Omental fat pad (tissue), 4 donors: ENCODE measurements around the gene MAD2L2. TPM values are rescaled to one million over a fixed set of nuclear protein-coding genes. Genes with fewer than 3 reads are reported as not detected.

ENCODE experiments used
- ATAC-seq: fragments of 150-250 bp; one replicate; pipeline ENCODE4 v1.9.1; 2016; ENCODE audit warnings: mild to moderate bottlenecking, moderate library complexity; ENCODE audit not compliant: low FRiP score
- DNase-seq: peaks from one replicate; pipeline ENCODE4 v3.0.0-alpha.2; 2019; ENCODE audit warnings: low spot score
- total RNA-seq, 4 donors: library from RNA; depleted of rRNA; stranded (reverse); fragments of >200 nt; gene quantifications; one replicate each; pipeline ENCODE4 v1.1.0, GENCODE V29; 2016
- TF ChIP-seq, protein P1 (sequence below), 3 donors: fragments of 450-650 bp; IDR thresholded peaks; one replicate each; pipeline ENCODE4 v1.5.1; 2016 to 2017; ENCODE audit warnings: antibody characterized with exemption in 3 of 3, mild to moderate bottlenecking in 3 of 3, moderate library complexity in 2 of 3

MAD2L2 gene
- total RNA-seq, 4 donors from 2014 or later, result 20.2 to 41.3 (median 35.7) TPM

DNA sequence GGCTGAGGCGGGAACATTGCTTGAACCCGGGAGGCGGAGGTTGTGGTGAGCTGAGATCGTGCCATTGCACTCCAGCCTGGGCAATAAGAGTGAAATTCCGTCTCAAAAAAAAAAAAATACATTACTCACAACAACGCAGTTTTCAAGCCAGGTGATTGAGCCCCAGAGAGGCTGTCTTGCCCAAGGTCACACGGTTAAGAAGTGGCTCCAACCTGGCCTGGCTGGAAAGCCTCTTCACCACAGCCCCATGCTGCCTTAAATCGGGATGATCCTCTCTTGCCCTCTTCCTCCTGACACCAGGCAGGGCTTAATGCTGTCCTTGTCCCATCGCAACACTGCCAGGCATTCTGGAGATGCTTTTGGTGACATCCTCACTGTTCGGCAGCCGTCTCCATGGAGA, 32.1 kb upstream of the MAD2L2 start:
- no peak for ATAC-seq
- TF ChIP-seq, protein P1, sequence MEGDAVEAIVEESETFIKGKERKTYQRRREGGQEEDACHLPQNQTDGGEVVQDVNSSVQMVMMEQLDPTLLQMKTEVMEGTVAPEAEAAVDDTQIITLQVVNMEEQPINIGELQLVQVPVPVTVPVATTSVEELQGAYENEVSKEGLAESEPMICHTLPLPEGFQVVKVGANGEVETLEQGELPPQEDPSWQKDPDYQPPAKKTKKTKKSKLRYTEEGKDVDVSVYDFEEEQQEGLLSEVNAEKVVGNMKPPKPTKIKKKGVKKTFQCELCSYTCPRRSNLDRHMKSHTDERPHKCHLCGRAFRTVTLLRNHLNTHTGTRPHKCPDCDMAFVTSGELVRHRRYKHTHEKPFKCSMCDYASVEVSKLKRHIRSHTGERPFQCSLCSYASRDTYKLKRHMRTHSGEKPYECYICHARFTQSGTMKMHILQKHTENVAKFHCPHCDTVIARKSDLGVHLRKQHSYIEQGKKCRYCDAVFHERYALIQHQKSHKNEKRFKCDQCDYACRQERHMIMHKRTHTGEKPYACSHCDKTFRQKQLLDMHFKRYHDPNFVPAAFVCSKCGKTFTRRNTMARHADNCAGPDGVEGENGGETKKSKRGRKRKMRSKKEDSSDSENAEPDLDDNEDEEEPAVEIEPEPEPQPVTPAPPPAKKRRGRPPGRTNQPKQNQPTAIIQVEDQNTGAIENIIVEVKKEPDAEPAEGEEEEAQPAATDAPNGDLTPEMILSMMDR (IDR thresholded peaks at IDR 0.05), result no peak
- DNase-seq, result no peak

- DNase-seq (no peak), ATAC-seq (no peak)
- TF ChIP-seq, protein P1 (IDR thresholded peaks at IDR 0.05), result no peak
Measured at GRCh38 chr1:11712285-11712684, 31.3 kb upstream of the MAD2L2 start.

- no peak for ATAC-seq
- DNase-seq, result no peak
- TF ChIP-seq, protein P1 (IDR thresholded peaks at IDR 0.05), result no peak
Measured at GRCh38 chr1:11711490-11711889, 30.5 kb upstream of the MAD2L2 start.

- DNase-seq, result no peak
- ATAC-seq, result no peak
- TF ChIP-seq, protein P1 (IDR thresholded peaks at IDR 0.05), result no peak
Measured at GRCh38 chr1:11708554-11709350, 27.8 kb upstream of the MAD2L2 start.

GRCh38 chr1:11707621-11708276, 26.8 kb upstream of the MAD2L2 start:
- ATAC-seq (no peak), DNase-seq (no peak)
- TF ChIP-seq, protein P1 (IDR thresholded peaks at IDR 0.05), result no peak

- DNase-seq (no peak), ATAC-seq (no peak)
- TF ChIP-seq, protein P1 (IDR thresholded peaks at IDR 0.05), result no peak
Measured at GRCh38 chr1:11706292-11706691, 25.3 kb upstream of the MAD2L2 start.

DNA sequence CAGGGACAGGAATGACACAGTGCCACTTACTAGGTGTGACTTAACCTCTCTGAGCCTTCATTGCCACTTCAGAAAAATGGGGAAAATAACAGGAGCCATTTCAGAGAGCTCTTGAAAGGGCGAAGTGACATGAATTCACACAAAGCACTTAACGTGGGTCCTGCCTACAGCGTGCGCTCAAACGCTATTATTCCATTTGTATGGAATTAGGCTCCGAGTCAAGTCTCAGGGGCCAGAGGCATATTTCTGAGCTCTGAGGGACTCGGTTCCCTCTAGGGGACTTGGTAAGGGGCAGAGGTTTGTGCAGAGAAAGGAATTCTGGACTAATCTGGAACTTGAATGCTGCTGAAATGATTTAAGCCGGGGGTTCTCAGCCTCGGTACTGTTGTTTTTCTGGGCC, 24.6 kb upstream of the MAD2L2 start:
- ATAC-seq (no peak), DNase-seq (no peak)
- TF ChIP-seq, protein P1 (IDR thresholded peaks at IDR 0.05), result no peak
